ENCODE results near the gene MYG1.
"Not testable (repeated sequence)": the region's sequence is repeated elsewhere in the genome, so short reads cannot be mapped to it uniquely, and the experiment has no call there.

MYG1 gene

GRCh38 chr12:53286448-53286847 lies 13.0 kb upstream of the MYG1 start:
- DNase-seq (ENCODE audit: low read depth in 2 of 2) = no peak

GRCh38 chr12:53287741-53288216 lies 11.7 kb upstream of the MYG1 start:
- peak in 1 of 2 donors; percentile 37 for DNase-seq (ENCODE audit: low read depth in 2 of 2)

- DNase-seq (ENCODE audit: low read depth in 2 of 2) = no peak
Observed at GRCh38 chr12:53288322-53288721, 11.2 kb upstream of the MYG1 start.

- DNase-seq (ENCODE audit: low read depth in 2 of 2) = no peak
Observed at GRCh38 chr12:53289891-53290290, 9.6 kb upstream of the MYG1 start.

- DNase-seq (ENCODE audit: low read depth in 2 of 2) = no peak
Observed at GRCh38 chr12:53290661-53291060, 8.8 kb upstream of the MYG1 start.

GRCh38 chr12:53292426-53292825 lies 7.1 kb upstream of the MYG1 start:
- DNase-seq (ENCODE audit: low read depth in 2 of 2) = no peak

GRCh38 chr12:53295070-53295890 lies 4.2 kb upstream of the MYG1 start, which contains the start of gene PFDN5:
Gene PFDN5 (plus strand): TSS chr12:53295542. CDS start chr12:53295568, 26 bp downstream.
- DNase-seq (ENCODE audit: low read depth in 2 of 2) = peak; percentile 79 to 81

GRCh38 chr12:53295891-53296219 lies 3.6 kb upstream of the MYG1 start:
- no peak for DNase-seq (ENCODE audit: low read depth in 2 of 2)

- not testable (repeated sequence) for DNase-seq (ENCODE audit: low read depth in 2 of 2)
Observed at GRCh38 chr12:53297106-53297505, 2.4 kb upstream of the MYG1 start.

- DNase-seq (ENCODE audit: low read depth in 2 of 2) = no peak
Observed at GRCh38 chr12:53298164-53298563, 1.3 kb upstream of the MYG1 start.

GRCh38 chr12:53299101-53299453 lies 418 bp upstream of the MYG1 start:
- peak in 1 of 2 donors; percentile 23 for DNase-seq (ENCODE audit: low read depth in 2 of 2)

- peak; percentile 4 to 8 for DNase-seq (ENCODE audit: low read depth in 2 of 2)
Observed at GRCh38 chr12:53300187-53300586, 692 bp downstream of the MYG1 start.

GRCh38 chr12:53302903-53303302 lies 3.4 kb downstream of the MYG1 start:
- DNase-seq (ENCODE audit: low read depth in 2 of 2) = no peak

- no peak for DNase-seq (ENCODE audit: low read depth in 2 of 2)
Observed at GRCh38 chr12:53306826-53307225, 7.3 kb downstream of the MYG1 start.

- DNase-seq (ENCODE audit: low read depth in 2 of 2) = no peak
Observed at GRCh38 chr12:53308276-53308675, 8.8 kb downstream of the MYG1 start.

- DNase-seq (ENCODE audit: low read depth in 2 of 2) = no peak
Observed at GRCh38 chr12:53313996-53314395, 14.5 kb downstream of the MYG1 start.

- no peak for DNase-seq (ENCODE audit: low read depth in 2 of 2)
Observed at GRCh38 chr12:53320352-53321195, 21.1 kb downstream of the MYG1 start.

GRCh38 chr12:53324113-53324778 lies 24.8 kb downstream of the MYG1 start:
- peak in 1 of 2 donors; percentile 26 for DNase-seq (ENCODE audit: low read depth in 2 of 2)

GRCh38 chr12:53324779-53325510 lies 25.4 kb downstream of the MYG1 start:
- DNase-seq (ENCODE audit: low read depth in 2 of 2) = peak; percentile 90 to 93

GRCh38 chr12:53325511-53326061 lies 26.1 kb downstream of the MYG1 start:
- no peak for DNase-seq (ENCODE audit: low read depth in 2 of 2)

Data from stimulated activated CD8-positive, alpha-beta memory T cell treated with anti-CD3 and anti-CD28 coated beads, Interleukin-15, amount 100 ng/mL, for 48 hours (primary cell).